Measurements from ENCODE around the gene SH3D19. TPM values are rescaled to one million over a fixed set of nuclear protein-coding genes. Genes with fewer than 3 reads are reported as not detected.

Gene SH3D19
- polyA plus RNA-seq, 3 donors, result not detected

GRCh38 chr4:151117371-151117962 lies 207.9 kb downstream of the SH3D19 start:
- H3K27me3 ChIP-seq (ENCODE audit: control insufficient read depth in 2 of 2, insufficient read depth in 2 of 2, low read length in 2 of 2), result no peaks in the 10 kb centered on the region
- no peak overlapping the region for H3K27ac Mint-ChIP-seq
- WGBS (ENCODE audit: insufficient coverage), result 52% methylated on average over 8 of the region's 14 CpGs
- no peak overlapping the region for H3K27ac ChIP-seq (ENCODE audit: low read depth in 1 of 2, low read length in 2 of 2)
- H3K4me3 Mint-ChIP-seq, result no peak overlapping the region
- no peaks in the 10 kb centered on the region for H3K9me3 ChIP-seq (replicated peaks in 1 of 2; ENCODE audit: control insufficient read depth in 1 of 2, insufficient read depth in 1 of 2, low read length in 2 of 2)
- no peaks in the 10 kb centered on the region for H3K4me1 ChIP-seq (ENCODE audit: control insufficient read depth in 1 of 2, insufficient read depth in 2 of 2, low read length in 2 of 2)
- H3K4me1 Mint-ChIP-seq, result peaks cover 1% of the 10 kb centered on the region
- no peak overlapping the region for H2AFZ ChIP-seq (ENCODE audit: insufficient read depth, low read depth, low read length, poor library complexity, severe bottlenecking)
- H3K36me3 Mint-ChIP-seq, result peaks cover 3 to 11% of the 10 kb centered on the region in 2 donors
- peak in 2 of 3 donors; percentile 10 to 21 for DNase-seq
- no peak overlapping the region for H3K4me3 ChIP-seq (replicated peaks in 1 of 3; ENCODE audit: low read depth in 2 of 3, low read length in 3 of 3)
- H3K9me3 Mint-ChIP-seq, result no peaks in the 10 kb centered on the region
- intact Hi-C loops (cut with micrococcal nuclease), result no loop called here
- H4K20me1 ChIP-seq (ENCODE audit: insufficient read depth, low read length), result no peaks in the 10 kb centered on the region
- H3K27me3 Mint-ChIP-seq (ENCODE audit: low read depth in 3 of 3), result peaks cover 0 to 2% (median 0%) of the 10 kb centered on the region in 3 donors
- H3K36me3 ChIP-seq (replicated peaks in 1 of 2; ENCODE audit: control insufficient read depth in 1 of 2, insufficient read depth in 2 of 2, low read length in 2 of 2), result peaks cover 3 to 6% of the 10 kb centered on the region in 2 donors
- H3K4me2 ChIP-seq (replicated peaks; ENCODE audit: extremely low read depth, low read length, poor library complexity, severe bottlenecking), result no peak overlapping the region
- no peaks in the 10 kb centered on the region for H3K79me2 ChIP-seq (ENCODE audit: insufficient read depth, low read length)
- TF ChIP-seq CTCF (IDR thresholded peaks at IDR 0.05), result peak; percentile 67
- H3K9ac ChIP-seq (ENCODE audit: insufficient read depth, low read length, poor library complexity, severe bottlenecking), result no peak overlapping the region

- intact Hi-C loops (cut with micrococcal nuclease), result no loop called here
- H3K36me3 Mint-ChIP-seq, result peaks cover 7 to 13% of the 10 kb centered on the region in 2 donors
- no peak for DNase-seq
- Histone ChIP-seq H3K9ac (ENCODE audit: insufficient read depth, low read length, poor library complexity, severe bottlenecking) (no peak overlapping the region), H4K20me1 (ENCODE audit: insufficient read depth, low read length) (no peaks in the 10 kb centered on the region), H3K4me2 (replicated peaks; ENCODE audit: extremely low read depth, low read length, poor library complexity, severe bottlenecking) (no peak overlapping the region), H3K4me3 (replicated peaks in 1 of 3; ENCODE audit: low read depth in 2 of 3, low read length in 3 of 3) (no peak overlapping the region), H3K27me3 (ENCODE audit: control insufficient read depth in 2 of 2, insufficient read depth in 2 of 2, low read length in 2 of 2) (no peaks in the 10 kb centered on the region), H3K36me3 (replicated peaks in 1 of 2; ENCODE audit: control insufficient read depth in 1 of 2, insufficient read depth in 2 of 2, low read length in 2 of 2) (peaks cover 5 to 23% of the 10 kb centered on the region in 2 donors), H2AFZ (ENCODE audit: insufficient read depth, low read depth, low read length, poor library complexity, severe bottlenecking) (no peak overlapping the region), H3K27ac (ENCODE audit: low read depth in 1 of 2, low read length in 2 of 2) (no peak overlapping the region), H3K4me1 (ENCODE audit: control insufficient read depth in 1 of 2, insufficient read depth in 2 of 2, low read length in 2 of 2) (no peaks in the 10 kb centered on the region), H3K79me2 (ENCODE audit: insufficient read depth, low read length) (no peaks in the 10 kb centered on the region), H3K9me3 (replicated peaks in 1 of 2; ENCODE audit: control insufficient read depth in 1 of 2, insufficient read depth in 1 of 2, low read length in 2 of 2) (no peaks in the 10 kb centered on the region)
- WGBS (ENCODE audit: insufficient coverage), result 100% methylated on average over 3 of the region's 5 CpGs
- H3K27me3 Mint-ChIP-seq (ENCODE audit: low read depth in 3 of 3), result no peaks in the 10 kb centered on the region
- H3K4me1 Mint-ChIP-seq, result no peaks in the 10 kb centered on the region
- no peak for TF ChIP-seq CTCF (IDR thresholded peaks at IDR 0.05)
- H3K27ac Mint-ChIP-seq, result no peak overlapping the region
- H3K4me3 Mint-ChIP-seq, result no peak overlapping the region
- no peaks in the 10 kb centered on the region for H3K9me3 Mint-ChIP-seq
These were observed 210.4 kb downstream of the SH3D19 start for GRCh38 chr4:151114986-151115385.

Data from CD14-positive monocyte (primary cell).